ENCODE results near the gene SRP19.
"Not testable (repeated sequence)": the region's sequence is repeated elsewhere in the genome, so short reads cannot be mapped to it uniquely, and the experiment has no call there.

Gene SRP19

GRCh38 chr5:112860929-112861637 is at the start of gene SRP19:
TSS of gene SRP19 (plus strand) at chr5:112861287. CDS start at chr5:112861377, 90 bp downstream.
- peak; percentile 98 for DNase-seq

- no peak for DNase-seq
These were observed 48.5 kb upstream of the SRP19 start for GRCh38 chr5:112812549-112812948.

GRCh38 chr5:112820246-112820645 is 40.8 kb upstream of the SRP19 start:
- DNase-seq: no peak

DNA sequence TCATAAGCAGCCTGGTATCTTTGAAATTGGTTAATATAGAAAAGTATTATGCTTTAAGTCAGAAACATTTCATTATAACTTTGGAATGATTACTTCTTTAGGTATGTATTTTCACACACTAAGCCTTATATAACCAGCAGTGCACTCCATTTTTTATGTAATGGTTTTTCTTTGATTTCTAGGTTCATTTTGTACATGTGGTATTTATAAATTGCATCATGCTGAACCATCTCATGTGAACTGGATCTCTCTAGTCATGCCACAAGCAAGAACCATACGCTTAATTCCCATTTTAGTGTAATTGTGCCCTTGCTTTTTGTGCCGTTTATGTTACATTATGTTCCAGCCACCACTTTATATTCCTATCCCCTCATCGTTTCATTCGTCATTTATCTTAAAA is 38.6 kb upstream of the SRP19 start:
- no peak for DNase-seq

- DNase-seq: no peak
These were observed 37.9 kb upstream of the SRP19 start for GRCh38 chr5:112823181-112823580.

DNA sequence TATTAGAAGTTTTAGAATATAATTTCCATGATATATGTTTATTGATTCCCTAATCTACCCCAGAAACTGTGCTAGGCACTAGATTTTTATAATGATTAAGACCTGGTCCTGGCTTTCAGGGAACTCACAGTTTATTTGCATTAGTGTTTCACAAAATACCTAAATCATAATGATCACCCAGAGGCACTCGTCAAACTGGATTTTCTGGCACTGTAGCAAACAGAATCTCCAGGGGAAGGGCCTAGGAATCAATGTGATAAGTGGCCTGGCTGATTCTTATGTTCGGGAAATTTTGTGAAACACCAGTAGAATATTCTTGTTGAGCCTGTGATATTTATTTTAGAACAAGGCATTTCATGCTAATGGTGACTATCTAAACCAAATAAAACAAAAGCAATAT is 37.4 kb upstream of the SRP19 start:
- DNase-seq: no peak

- no peak for DNase-seq
These were observed 36.9 kb upstream of the SRP19 start for GRCh38 chr5:112824197-112824596.

GRCh38 chr5:112830378-112830777 is 30.7 kb upstream of the SRP19 start:
- DNase-seq: no peak

- DNase-seq: no peak
These were observed 27.1 kb upstream of the SRP19 start for GRCh38 chr5:112833971-112834370.

GRCh38 chr5:112844489-112844888 is 16.6 kb upstream of the SRP19 start:
- no peak for DNase-seq

DNA sequence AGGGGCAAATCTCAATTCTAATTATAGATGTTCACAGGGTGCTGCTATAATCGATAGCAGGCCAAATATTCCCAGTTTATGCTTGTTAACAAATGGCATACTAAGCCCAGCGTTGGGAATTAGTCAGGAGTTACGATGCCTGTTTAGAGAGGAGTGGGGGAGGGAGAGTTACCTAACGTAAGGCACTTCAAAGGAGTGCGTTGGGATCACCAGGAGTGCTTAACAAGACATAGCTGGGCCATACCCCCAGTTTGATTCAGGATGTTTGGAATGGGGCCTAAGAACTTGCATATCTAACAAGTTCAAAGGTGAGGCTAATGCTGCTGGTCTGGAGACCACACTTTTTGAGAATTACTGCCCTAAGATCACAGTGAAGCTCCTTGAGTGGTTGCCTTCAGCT is 14.5 kb upstream of the SRP19 start:
- DNase-seq: no peak

DNA sequence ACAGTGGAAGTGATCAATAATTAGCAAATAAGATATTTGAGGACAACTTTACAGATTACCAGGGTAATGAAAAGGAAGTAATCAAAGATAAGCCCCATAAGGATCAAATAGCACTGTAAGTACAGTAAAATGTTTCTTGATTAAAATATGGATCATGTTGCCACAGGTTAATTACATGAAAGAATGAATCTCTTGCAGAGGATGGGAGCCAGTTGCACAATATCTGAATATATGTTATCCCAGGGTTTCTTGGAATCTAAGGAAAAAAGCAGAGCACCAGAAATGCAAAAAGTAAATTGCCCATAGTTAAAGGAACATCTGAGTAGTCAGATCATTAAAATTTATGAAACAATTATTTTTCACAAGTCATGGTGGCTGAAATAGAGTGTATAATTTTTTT is 13.8 kb upstream of the SRP19 start:
- DNase-seq: no peak

GRCh38 chr5:112848116-112848811 is 12.8 kb upstream of the SRP19 start:
- peak; percentile 66 for DNase-seq

DNA sequence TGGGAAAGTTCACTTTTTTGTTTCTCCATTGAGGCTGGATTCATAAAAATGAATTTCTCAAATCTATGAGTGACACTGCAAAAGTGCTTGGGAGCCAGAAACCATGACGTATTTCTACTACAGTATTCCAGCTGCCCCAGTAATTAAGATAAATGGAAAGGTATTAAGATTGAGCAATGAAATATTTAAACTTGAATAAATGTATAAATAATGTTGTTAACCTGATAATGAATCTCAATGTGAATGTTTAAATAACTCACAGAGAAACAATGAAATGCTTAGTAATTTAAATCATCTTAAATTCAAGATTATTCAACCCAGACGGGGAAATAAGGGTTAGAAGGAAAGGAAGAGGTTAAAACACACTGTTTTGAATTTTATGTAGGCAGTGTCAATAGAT is 11.2 kb upstream of the SRP19 start:
- no peak for DNase-seq

DNA sequence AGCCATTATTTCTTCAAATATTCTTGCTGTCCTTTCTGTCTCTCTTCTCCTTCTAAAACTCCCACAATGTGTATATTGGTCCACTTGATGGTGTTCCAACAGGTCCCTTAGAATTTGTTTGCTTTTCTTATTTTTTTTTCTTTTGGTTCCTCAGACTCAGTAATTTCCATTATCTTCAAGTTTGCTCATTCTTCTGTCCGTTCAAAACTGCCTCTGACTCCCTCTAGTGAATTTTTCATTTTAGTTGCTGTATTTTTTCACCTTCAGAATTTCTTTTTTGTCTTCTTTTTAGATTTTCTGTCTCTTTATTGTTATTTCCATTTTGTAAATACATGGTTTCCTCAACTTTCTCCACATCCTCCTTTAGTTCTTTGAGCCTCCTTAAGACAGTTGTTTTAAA is 6.4 kb upstream of the SRP19 start:
- no peak for DNase-seq

DNA sequence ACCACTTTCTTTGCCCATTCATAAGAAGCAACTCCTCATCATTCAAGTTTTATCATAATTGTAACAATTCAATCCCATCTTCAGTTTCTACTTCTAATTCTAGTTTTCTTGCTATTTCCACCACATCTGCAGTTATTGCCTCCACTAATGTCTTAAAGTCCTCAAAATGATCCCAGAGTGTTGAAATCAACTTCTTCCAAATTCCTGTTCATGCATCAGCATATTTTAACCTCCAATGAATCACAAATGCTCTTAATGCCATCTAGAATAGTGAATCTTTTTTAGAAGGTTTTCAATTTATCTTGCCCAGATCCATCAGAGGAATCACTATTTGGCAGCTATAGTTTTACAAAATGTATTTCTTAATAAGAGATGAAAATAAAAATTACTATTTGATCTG is 3.2 kb upstream of the SRP19 start:
- DNase-seq: no peak

GRCh38 chr5:112860571-112860928 is 537 bp upstream of the SRP19 start:
- DNase-seq: not testable (repeated sequence)

DNA sequence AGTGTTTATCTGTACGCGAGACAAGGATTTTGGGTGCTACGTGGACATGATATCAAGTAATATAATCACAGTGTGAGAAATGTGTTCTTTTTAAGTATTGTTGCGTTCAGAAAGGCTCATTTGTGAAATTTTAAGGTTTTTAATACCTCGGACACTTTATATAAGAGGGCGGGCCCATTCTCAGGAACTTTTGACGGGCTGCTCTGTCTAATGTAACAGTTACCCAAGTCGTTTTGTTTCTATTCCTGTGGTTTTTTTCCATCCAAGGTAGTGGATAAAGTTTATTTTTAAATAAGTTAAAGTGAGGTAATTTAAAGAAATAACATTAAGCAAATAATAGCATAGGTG is 525 bp downstream of the SRP19 start:
- DNase-seq: no peak

GRCh38 chr5:112862085-112862484 is 998 bp downstream of the SRP19 start:
- DNase-seq: peak; percentile 3

DNA sequence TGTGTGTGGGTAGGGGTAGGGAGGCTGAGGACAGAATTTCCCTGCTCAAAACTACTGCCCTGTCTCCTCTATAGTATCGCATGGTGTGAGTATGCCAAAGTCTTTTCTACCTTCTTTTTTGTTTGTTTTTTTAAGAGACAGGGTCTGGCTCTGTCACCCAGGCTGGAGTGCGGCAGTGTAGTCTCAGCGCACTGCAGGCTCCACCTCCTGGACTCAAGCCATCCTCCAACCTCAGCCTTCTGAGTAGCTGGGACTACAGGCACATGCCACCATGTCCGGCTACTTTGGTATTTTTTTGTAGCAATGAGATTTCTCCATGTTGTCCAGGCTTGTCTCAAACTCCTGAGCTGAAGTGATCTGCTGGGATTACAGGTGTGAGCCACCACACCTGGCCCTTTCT is 2.5 kb downstream of the SRP19 start:
- DNase-seq: no peak

DNA sequence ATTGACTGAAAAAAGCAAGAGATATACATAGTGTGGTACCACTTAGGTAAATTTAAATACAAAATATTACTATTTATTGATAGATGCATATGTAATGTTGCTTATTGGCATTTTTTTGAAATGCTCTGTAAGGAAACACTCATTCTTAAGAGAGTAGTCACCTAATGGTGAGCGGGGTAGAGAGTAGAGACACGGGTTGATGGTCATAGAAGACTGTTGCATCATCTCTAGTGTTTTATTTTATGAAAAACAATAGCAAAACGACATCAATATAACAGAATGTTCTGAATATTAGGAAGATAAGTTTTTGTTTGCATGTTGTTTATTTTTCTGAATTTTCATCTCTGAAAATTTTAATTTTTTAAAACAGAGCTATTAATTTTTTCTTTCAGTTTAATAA is 4.0 kb downstream of the SRP19 start:
- DNase-seq: peak; percentile 32

- no peak for DNase-seq
These were observed 5.7 kb downstream of the SRP19 start for GRCh38 chr5:112866739-112867138.

GRCh38 chr5:112867411-112867810 is 6.3 kb downstream of the SRP19 start:
- DNase-seq: no peak

GRCh38 chr5:112869948-112870347 is 8.9 kb downstream of the SRP19 start:
- DNase-seq: no peak

DNA sequence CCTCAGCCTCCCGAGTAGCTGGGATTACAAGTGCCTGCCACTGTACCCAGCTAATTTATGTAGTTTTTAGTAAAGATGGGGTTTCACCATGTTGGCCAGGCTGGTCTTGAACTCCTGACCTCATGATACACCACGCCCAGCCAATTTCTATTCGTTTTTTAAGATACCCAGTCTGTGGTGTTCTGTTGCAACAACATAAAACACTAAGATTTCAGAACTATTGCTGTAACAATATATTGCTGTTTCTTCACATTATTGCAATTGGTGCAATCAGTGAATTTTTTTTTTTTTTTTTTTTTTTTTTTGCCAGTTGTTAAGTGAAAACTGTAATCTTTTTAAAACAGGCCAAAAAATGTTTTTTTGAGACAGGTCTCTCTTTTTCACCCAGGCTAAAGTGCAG is 9.9 kb downstream of the SRP19 start:
- DNase-seq: no peak

Data from EL (cell line).